ENCODE results near the gene NPC1L1. TPM values are rescaled to one million over a fixed set of nuclear protein-coding genes. Genes with fewer than 3 reads are reported as not detected.
A peak's percentile ranks its signal among the peaks of the same experiment; 100 is the strongest.
"Not testable (repeated sequence)": the region's sequence is repeated elsewhere in the genome, so short reads cannot be mapped to it uniquely, and the experiment has no call there.

The NPC1L1 gene
- total RNA-seq, 1 experiment from 2014 or later: not detected

- no peaks in the 10 kb centered on the region for H3K27me3 ChIP-seq (ENCODE audit: control insufficient read depth, insufficient read depth, low read length)
- H3K36me3 ChIP-seq (replicated peaks; ENCODE audit: control insufficient read depth, insufficient read depth, low read length): peaks cover 52% of the 10 kb centered on the region
- peak; percentile 5 for DNase-seq
- peak overlapping the region; percentile 95 for H3K4me3 ChIP-seq (ENCODE audit: insufficient read depth, low read depth, low read length)
Measured at GRCh38 chr7:44572771-44573170, 31.6 kb upstream of the NPC1L1 start.

DNA sequence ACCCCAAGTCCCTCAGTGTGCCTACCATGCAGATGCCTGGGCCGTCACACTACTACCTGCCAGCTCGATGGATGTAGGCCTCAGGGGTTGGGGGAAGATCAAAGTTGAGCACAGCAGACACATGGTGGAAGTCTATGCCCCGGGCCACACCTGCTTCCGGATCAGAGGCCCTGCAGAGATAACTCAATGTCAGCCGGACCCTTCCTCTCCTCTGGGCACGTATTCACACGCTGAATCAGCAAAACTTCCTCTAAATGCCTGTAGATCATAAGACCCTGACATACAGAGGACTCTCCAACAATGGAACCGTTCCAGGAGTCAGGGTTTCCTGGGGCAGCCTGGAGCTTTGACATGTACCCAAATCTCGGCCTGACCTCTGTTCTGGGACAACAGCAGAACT lies 28.8 kb upstream of the NPC1L1 start:
- Histone ChIP-seq H3K36me3 (replicated peaks; ENCODE audit: control insufficient read depth, insufficient read depth, low read length) (peaks cover 59% of the 10 kb centered on the region), H3K4me3 (ENCODE audit: insufficient read depth, low read depth, low read length) (no peak overlapping the region), H3K27me3 (ENCODE audit: control insufficient read depth, insufficient read depth, low read length) (no peaks in the 10 kb centered on the region)
- DNase-seq: no peak

DNA sequence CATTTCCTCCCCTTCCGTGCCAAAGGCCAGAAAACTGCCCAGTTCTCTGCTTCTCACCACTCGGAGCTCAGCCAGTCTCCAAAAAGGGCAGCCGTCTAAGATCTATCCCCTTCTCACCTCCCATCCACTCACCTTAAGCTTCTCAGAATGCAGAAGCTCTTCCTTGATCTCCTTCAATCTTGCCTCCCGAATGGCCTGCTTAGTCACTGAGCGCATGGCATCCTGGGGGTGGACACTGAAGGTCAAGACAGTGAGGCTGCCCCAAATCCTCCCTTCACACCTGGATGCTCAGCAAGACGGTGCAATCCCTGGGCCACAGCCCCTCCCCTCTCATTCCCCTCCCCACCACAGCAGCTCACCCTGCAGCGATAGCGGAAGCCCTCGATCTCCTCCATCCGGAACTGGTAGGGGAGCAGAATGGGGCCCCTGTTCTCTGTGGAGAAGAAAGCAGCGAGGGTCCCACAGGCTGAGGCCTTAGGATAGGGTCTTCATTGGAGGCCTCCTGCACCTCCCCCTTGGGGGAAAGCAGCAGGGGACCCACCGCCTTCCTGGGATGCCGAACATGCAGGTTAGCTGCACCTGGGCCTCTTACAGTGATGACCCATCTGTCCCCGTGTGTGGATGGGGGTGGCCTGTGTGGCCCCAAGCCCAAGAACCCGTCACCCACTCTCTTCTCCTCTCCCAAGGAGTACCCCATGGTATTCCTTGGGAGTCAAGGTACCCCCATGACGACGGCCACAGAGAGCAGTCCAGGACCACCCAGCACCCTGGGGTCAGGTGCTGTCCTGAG lies 27.8 kb upstream of the NPC1L1 start:
- Histone ChIP-seq H3K27me3 (ENCODE audit: control insufficient read depth, insufficient read depth, low read length) (no peaks in the 10 kb centered on the region), H3K4me3 (ENCODE audit: insufficient read depth, low read depth, low read length) (no peak overlapping the region), H3K36me3 (replicated peaks; ENCODE audit: control insufficient read depth, insufficient read depth, low read length) (peaks cover 65% of the 10 kb centered on the region)
- DNase-seq: peak; percentile 10

DNA sequence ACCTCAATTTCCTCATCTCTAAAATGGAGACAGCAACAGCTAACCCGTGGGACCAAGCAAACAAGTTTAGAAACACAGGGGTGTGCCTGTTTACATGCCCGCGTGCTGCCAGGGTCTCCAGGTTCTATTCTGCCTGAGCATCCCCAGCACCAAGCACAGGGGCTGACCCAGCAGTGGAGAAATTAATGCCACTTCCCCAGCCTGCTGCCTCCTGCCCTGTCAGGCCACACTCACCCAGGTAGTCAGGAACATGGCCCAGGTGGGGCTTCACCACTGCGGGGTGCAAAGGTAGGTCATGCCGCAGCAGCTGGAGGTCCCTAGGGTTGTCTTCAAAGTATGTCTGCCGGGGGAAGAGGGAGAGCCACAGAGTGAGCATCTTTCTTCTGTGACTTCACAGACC lies 26.8 kb upstream of the NPC1L1 start:
- H3K36me3 ChIP-seq (replicated peaks; ENCODE audit: control insufficient read depth, insufficient read depth, low read length): peaks cover 65% of the 10 kb centered on the region
- no peak overlapping the region for H3K4me3 ChIP-seq (ENCODE audit: insufficient read depth, low read depth, low read length)
- no peak for DNase-seq
- H3K27me3 ChIP-seq (ENCODE audit: control insufficient read depth, insufficient read depth, low read length): no peaks in the 10 kb centered on the region

GRCh38 chr7:44566680-44567079 lies 25.6 kb upstream of the NPC1L1 start:
- peak; percentile 8 for DNase-seq
- no peak overlapping the region for H3K4me3 ChIP-seq (ENCODE audit: insufficient read depth, low read depth, low read length)
- peaks cover 54% of the 10 kb centered on the region for H3K36me3 ChIP-seq (replicated peaks; ENCODE audit: control insufficient read depth, insufficient read depth, low read length)
- no peaks in the 10 kb centered on the region for H3K27me3 ChIP-seq (ENCODE audit: control insufficient read depth, insufficient read depth, low read length)

- DNase-seq: peak; percentile 31
- H3K4me3 ChIP-seq (ENCODE audit: insufficient read depth, low read depth, low read length): no peak overlapping the region
- no peaks in the 10 kb centered on the region for H3K27me3 ChIP-seq (ENCODE audit: control insufficient read depth, insufficient read depth, low read length)
- peaks cover 48% of the 10 kb centered on the region for H3K36me3 ChIP-seq (replicated peaks; ENCODE audit: control insufficient read depth, insufficient read depth, low read length)
Measured at GRCh38 chr7:44565795-44566559, 24.8 kb upstream of the NPC1L1 start.

- H3K36me3 ChIP-seq (replicated peaks; ENCODE audit: control insufficient read depth, insufficient read depth, low read length): peaks cover 42% of the 10 kb centered on the region
- DNase-seq: peak; percentile 86
Measured at GRCh38 chr7:44565097-44565794, 24.1 kb upstream of the NPC1L1 start.

DNA sequence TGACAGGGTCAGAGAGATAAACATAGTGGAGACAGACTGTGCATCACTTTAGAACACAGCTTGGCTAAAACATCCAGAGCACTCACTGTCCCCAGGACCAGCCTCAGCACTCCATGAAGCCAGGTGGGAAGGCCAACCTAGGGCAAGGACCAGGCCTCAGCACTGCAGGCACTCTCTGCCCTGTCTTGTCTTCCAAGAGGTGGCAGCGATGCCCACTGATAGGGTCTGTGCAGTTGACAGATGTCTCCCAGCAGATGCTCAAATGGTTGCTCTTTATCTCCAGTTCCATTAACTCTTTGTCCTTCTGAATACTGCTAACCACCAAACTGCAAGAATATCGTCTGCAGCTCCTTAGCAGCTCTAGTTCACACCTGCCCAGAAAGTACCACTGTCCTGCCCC lies 23.5 kb upstream of the NPC1L1 start:
- H3K36me3 ChIP-seq (replicated peaks; ENCODE audit: control insufficient read depth, insufficient read depth, low read length): peaks cover 37% of the 10 kb centered on the region
- no peak overlapping the region for H3K4me3 ChIP-seq (ENCODE audit: insufficient read depth, low read depth, low read length)
- DNase-seq: no peak
- H3K27me3 ChIP-seq (ENCODE audit: control insufficient read depth, insufficient read depth, low read length): no peaks in the 10 kb centered on the region

More at GRCh38 chr7:44565097-44565794, 24.1 kb upstream of the NPC1L1 start:
- Histone ChIP-seq H3K4me3 (ENCODE audit: insufficient read depth, low read depth, low read length) (no peak overlapping the region), H3K27me3 (ENCODE audit: control insufficient read depth, insufficient read depth, low read length) (no peaks in the 10 kb centered on the region)

DNA sequence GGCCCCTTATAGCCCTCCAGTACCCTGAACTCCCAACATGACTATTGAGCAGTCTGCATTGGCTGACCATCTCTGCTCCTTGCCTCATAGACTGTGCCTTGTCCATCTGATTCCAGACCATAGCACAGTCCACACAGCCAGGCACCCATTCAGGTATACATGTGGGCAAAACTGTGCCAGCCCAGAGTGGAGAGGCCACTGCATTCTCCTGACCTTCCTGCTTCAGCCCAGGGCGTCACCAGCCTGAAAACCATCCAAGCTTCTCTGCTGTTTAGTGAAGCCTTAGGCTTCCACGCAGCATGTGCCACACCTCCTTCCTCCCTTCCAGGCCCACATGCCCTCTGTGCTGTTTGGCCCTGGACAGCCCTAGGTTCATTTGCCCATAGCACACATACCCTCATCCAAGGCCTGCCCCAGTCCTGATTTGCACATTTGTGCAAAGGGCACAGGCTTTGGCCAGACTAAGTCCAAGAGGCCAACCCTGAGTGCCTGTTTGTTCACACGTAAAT lies 22.1 kb upstream of the NPC1L1 start:
- Histone ChIP-seq H3K27me3 (ENCODE audit: control insufficient read depth, insufficient read depth, low read length) (no peaks in the 10 kb centered on the region), H3K4me3 (ENCODE audit: insufficient read depth, low read depth, low read length) (no peak overlapping the region), H3K36me3 (replicated peaks; ENCODE audit: control insufficient read depth, insufficient read depth, low read length) (peaks cover 24% of the 10 kb centered on the region)
- no peak for DNase-seq

DNA sequence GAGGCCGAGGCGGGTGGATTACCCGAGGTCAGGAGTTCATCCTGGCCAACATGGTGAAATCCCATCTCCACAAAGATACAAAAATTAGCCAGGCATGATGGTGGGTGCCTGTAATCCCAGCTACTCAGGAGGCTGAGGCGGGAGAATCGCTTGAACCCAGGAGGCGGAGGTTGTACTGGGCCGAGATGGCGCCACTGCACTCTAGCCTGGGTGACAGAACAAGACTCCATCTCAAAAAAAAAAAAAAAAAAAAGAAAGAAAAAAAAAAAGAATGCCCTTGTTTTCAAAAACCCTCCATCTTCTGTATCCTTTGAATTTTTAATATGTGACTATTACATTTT lies 21.5 kb upstream of the NPC1L1 start:
- not testable (repeated sequence) for H3K27me3 ChIP-seq (ENCODE audit: control insufficient read depth, insufficient read depth, low read length); H3K4me3 ChIP-seq (ENCODE audit: insufficient read depth, low read depth, low read length); DNase-seq
- peaks cover 18% of the 10 kb centered on the region for H3K36me3 ChIP-seq (replicated peaks; ENCODE audit: control insufficient read depth, insufficient read depth, low read length)

- Histone ChIP-seq H3K4me3 (ENCODE audit: insufficient read depth, low read depth, low read length) (no peak overlapping the region), H3K27me3 (ENCODE audit: control insufficient read depth, insufficient read depth, low read length) (no peaks in the 10 kb centered on the region), H3K36me3 (replicated peaks; ENCODE audit: control insufficient read depth, insufficient read depth, low read length) (peaks cover 13% of the 10 kb centered on the region)
- no peak for DNase-seq
Measured at GRCh38 chr7:44561962-44562621, 21.0 kb upstream of the NPC1L1 start.

DNA sequence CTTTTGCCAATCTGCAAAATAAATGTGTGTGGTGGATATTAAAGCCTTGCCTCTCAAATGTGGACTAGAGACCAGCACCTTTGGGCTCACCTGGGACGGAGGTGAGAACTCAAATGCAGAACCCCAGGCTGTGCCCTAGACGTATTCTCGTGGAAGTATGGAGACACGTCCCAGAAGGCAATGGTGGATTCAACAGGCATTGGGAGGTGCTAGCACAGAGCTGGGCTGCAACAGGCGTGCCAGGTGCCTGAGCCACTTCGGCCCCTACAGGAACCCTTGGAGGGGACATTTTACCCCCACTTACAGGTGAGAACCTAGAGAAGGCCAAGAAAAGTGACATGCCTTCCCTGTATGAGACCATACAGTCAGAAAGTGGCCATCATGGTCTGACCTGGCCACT lies 20.4 kb upstream of the NPC1L1 start:
- DNase-seq: no peak
- no peak overlapping the region for H3K4me3 ChIP-seq (ENCODE audit: insufficient read depth, low read depth, low read length)

GRCh38 chr7:44559485-44559884 lies 18.4 kb upstream of the NPC1L1 start:
- DNase-seq: no peak
- H3K27me3 ChIP-seq (ENCODE audit: control insufficient read depth, insufficient read depth, low read length): no peaks in the 10 kb centered on the region
- H3K36me3 ChIP-seq (replicated peaks; ENCODE audit: control insufficient read depth, insufficient read depth, low read length): peaks cover 1% of the 10 kb centered on the region
- H3K4me3 ChIP-seq (ENCODE audit: insufficient read depth, low read depth, low read length): no peak overlapping the region

More for the DNA sequence above, 20.4 kb upstream of the NPC1L1 start:
- Histone ChIP-seq H3K36me3 (replicated peaks; ENCODE audit: control insufficient read depth, insufficient read depth, low read length) (peaks cover 12% of the 10 kb centered on the region), H3K27me3 (ENCODE audit: control insufficient read depth, insufficient read depth, low read length) (no peaks in the 10 kb centered on the region)

DNA sequence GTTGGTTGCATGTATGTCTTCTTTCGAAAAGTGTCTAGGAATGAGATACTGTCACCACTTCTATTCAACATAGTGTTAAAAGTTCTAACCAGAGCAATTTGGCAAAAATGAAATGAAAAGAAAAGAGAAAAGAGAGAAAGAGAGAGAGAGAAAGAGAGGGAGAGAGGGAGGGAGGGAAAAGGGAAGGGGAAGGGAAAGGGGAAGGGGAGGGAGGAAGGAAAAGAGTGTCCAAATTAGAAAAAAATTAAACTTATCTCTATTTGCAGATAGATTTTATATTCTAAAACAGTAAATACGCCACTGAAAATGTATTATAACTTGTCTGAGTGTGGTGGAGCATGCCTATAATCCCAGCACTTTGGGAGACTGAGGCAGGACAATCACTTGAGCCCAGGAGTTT lies 16.4 kb upstream of the NPC1L1 start:
- H3K4me3 ChIP-seq (ENCODE audit: insufficient read depth, low read depth, low read length): no peak overlapping the region

More for the DNA sequence above, 16.4 kb upstream of the NPC1L1 start:
- Histone ChIP-seq H3K27me3 (ENCODE audit: control insufficient read depth, insufficient read depth, low read length) (no peaks in the 10 kb centered on the region), H3K36me3 (replicated peaks; ENCODE audit: control insufficient read depth, insufficient read depth, low read length) (no peaks in the 10 kb centered on the region)
- DNase-seq: no peak
